GM12891 (cell line): Measurements from ENCODE around the gene ALDOA.

Source experiments
- POLR2A ChIP-seq: IDR thresholded peaks from 2 replicates; pipeline ENCODE4 v1.6.1; 2011; ENCODE audit warnings: low read depth, low read length, control low read depth
- POLR2AphosphoS5 ChIP-seq: IDR thresholded peaks from 2 replicates; pipeline ENCODE4 v1.6.1; 2011; ENCODE audit warnings: low read depth, low read length, control low read depth

DNA sequence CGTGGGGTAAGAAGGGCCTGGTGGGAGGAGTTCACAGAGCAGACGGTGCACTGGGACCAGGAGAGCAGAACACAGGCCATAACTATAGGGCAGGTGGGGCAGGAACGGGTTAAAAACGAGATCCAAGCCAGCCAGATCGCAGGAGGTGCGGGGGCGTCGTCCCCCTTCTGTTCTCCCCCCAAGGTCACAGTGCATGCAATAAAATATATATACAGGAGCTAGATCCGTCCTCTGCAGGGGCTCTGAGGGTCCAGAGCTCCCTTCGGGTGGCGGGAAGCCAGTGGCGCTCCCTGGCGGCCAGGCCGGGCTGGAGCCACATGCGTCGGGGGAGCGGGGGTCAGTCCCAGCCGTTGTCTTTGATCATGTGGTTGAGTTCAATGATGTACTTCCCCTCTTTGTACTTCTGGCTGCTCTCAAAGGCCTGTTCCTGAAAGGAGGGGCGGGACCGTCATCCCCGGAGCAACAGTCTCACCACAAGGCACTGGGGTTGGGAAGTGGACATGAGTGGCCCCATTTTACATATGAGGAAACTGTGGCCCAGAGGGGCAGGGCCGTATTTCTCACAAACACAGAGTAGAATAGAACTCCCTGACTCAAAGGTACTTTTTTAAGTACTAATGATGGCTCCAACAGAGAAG, 26.9 kb downstream of the ALDOA start:
- TF ChIP-seq POLR2A: peak; percentile 36; the same call in 1 of the 2 replicates
- no peak; the same call in 1 of the 2 replicates for TF ChIP-seq POLR2AphosphoS5
